HFFc6 (cell line): ENCODE measurements around the gene NEGR1. TPM values are rescaled to one million over a fixed set of nuclear protein-coding genes. Genes with fewer than 3 reads are reported as not detected.

ENCODE experiments used
- DNase-seq: peaks from one replicate; pipeline ENCODE4 v3.0.0-alpha.2; 2018
- H3K27ac Mint-ChIP-seq: 2 replicates; pipeline ENCODE4 v1.8.0; 2020; ENCODE audit warnings: mild to moderate bottlenecking, mixed read lengths
- H3K27me3 Mint-ChIP-seq: 2 replicates; pipeline ENCODE4 v1.8.0; 2021; ENCODE audit warnings: mild to moderate bottlenecking, moderate library complexity, mixed read lengths; ENCODE audit not compliant: insufficient read depth
- H3K36me3 Mint-ChIP-seq: 2 replicates; pipeline ENCODE4 v1.8.0; 2021; ENCODE audit warnings: low read depth, mixed read lengths
- H3K4me1 Mint-ChIP-seq: 2 replicates; pipeline ENCODE4 v1.8.0; 2020; ENCODE audit warnings: low read depth, mixed read lengths
- H3K4me3 Mint-ChIP-seq: 2 replicates; pipeline ENCODE4 v1.8.0; 2020; ENCODE audit warnings: mild to moderate bottlenecking, moderate library complexity, mixed read lengths
- H3K9me3 Mint-ChIP-seq: 2 replicates; pipeline ENCODE4 v1.8.0; 2020; ENCODE audit warnings: mild to moderate bottlenecking, mixed read lengths
- total RNA-seq, 6 experiments: library from RNA; stranded (reverse); fragmentation: NEBNext Ultra II Directional; extraction: Animal tissue kit (Norgen Biotek cat#: 25700); gene quantifications; 2 replicates in 1 of 6; 3 replicates in 5 of 6; pipeline ENCODE4 v1.2.3, GENCODE V29; 2021
- TF ChIP-seq, protein P1 (sequence below): fragments of 200-600 bp; sonication (generic); IDR thresholded peaks from 2 replicates; pipeline ENCODE4 v1.5.0; 2021; ENCODE audit warnings: antibody characterized with exemption, mild to moderate bottlenecking

The NEGR1 gene
- total RNA-seq, 6 experiments from 2014 or later, result 52.8 to 67.6 (median 64.6) TPM

DNA sequence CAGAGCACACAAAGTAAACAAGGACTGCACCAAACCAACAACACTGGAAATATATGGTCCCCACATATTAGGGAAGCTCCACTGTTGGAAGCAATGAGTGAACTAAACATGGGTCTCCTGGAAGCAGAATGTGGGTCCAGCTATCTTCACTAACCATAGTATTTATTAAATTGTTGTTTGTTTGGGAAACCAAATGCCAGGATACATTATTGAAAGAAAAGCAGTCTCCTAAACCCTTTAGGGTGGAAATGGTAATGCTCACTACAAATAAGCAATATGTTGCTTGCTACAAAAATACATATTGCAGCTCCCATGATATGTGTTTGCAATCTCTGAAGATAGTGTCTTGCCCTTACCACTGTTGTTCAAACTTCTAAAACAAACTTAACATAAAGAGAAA is 2.2 kb downstream of the NEGR1 start:
- TF ChIP-seq, protein P1, sequence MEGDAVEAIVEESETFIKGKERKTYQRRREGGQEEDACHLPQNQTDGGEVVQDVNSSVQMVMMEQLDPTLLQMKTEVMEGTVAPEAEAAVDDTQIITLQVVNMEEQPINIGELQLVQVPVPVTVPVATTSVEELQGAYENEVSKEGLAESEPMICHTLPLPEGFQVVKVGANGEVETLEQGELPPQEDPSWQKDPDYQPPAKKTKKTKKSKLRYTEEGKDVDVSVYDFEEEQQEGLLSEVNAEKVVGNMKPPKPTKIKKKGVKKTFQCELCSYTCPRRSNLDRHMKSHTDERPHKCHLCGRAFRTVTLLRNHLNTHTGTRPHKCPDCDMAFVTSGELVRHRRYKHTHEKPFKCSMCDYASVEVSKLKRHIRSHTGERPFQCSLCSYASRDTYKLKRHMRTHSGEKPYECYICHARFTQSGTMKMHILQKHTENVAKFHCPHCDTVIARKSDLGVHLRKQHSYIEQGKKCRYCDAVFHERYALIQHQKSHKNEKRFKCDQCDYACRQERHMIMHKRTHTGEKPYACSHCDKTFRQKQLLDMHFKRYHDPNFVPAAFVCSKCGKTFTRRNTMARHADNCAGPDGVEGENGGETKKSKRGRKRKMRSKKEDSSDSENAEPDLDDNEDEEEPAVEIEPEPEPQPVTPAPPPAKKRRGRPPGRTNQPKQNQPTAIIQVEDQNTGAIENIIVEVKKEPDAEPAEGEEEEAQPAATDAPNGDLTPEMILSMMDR, result no peak
- Mint-ChIP-seq H3K4me3 (no peak overlapping the region), H3K27me3 (peaks cover 2% of the 10 kb centered on the region; the same call in 1 of the 2 replicates), H3K36me3 (no peaks in the 10 kb centered on the region), H3K9me3 (no peaks in the 10 kb centered on the region), H3K4me1 (peaks cover 35% of the 10 kb centered on the region), H3K27ac (no peak overlapping the region)
- no peak for DNase-seq

DNA sequence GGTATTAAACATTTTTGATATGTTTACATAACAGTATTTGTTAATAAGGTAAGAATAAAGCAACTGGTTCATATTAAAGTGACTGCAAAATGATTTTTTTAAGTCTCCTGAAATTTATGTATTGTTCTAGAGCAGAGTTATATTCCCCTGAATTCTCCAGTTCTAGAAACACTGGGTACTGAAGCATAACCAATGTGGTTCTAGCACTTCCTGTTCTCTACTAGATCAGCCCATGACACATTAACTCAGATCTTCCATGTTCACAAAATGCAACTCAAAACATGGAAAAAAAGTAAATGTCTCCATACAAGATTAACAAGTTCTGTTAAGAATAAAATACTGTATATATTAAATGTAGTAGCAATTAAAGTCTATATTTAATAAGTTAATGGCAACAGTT is 3.9 kb downstream of the NEGR1 start:
- DNase-seq, result no peak
- H3K27me3 Mint-ChIP-seq, result peaks cover 2% of the 10 kb centered on the region; the same call in 1 of the 2 replicates
- no peaks in the 10 kb centered on the region for H3K9me3 Mint-ChIP-seq
- no peak overlapping the region for H3K27ac Mint-ChIP-seq
- H3K4me3 Mint-ChIP-seq, result no peak overlapping the region; the same call in 1 of the 2 replicates
- TF ChIP-seq, protein P1, result no peak
- peaks cover 35% of the 10 kb centered on the region for H3K4me1 Mint-ChIP-seq
- peaks cover 10% of the 10 kb centered on the region; the same call in 1 of the 2 replicates for H3K36me3 Mint-ChIP-seq

DNA sequence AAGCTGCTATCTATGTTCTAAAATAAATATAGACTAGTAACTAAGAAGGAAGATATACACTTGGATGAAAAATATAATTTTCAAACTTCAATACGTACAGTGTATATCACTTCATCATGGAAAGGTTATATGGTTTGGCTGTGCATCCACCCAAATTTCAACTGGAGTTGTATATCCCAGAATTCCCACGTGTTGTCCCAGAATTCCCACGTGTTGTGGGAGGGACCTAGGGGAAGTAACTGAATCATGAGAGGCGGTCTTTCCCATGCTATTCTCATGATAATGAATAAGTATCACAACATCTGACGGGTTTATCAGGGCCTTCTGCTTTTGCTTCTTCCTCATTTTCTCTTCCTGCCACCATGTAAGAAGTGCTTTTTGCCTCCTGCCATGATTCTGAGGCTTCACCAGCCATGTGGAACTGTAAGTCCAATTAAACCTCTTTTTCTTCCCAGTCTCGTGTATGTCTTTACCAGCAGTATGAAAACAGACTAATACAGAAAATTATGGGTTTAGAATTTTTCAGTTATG is 10.7 kb downstream of the NEGR1 start:
- H3K4me3 Mint-ChIP-seq, result no peak overlapping the region
- TF ChIP-seq, protein P1, result no peak
- no peak for DNase-seq
- no peaks in the 10 kb centered on the region for H3K4me1 Mint-ChIP-seq
- no peaks in the 10 kb centered on the region for H3K27me3 Mint-ChIP-seq
- peaks cover 17% of the 10 kb centered on the region; the same call in 1 of the 2 replicates for H3K36me3 Mint-ChIP-seq
- H3K9me3 Mint-ChIP-seq, result no peaks in the 10 kb centered on the region
- H3K27ac Mint-ChIP-seq, result no peak overlapping the region

DNA sequence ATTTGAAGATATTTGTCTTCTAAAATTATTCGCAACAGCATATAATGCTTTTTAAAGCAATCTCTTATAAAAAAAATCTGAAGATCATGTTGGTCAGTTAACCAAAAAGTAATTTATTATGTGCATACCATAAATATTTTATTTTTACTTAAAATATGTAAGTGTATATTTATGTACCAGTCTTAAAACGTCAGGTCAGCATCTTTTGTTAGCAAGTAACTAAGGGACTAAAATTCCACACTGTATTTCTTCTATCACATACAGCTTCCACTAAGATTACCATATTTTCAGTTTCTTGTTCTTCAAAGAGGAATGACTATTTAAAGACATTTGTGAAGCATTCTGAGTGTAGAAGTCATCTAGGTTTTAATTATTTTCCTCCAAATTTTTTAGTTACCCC is 19.6 kb downstream of the NEGR1 start:
- DNase-seq, result no peak
- no peak overlapping the region for H3K27ac Mint-ChIP-seq
- no peaks in the 10 kb centered on the region for H3K4me1 Mint-ChIP-seq
- no peak overlapping the region for H3K4me3 Mint-ChIP-seq
- TF ChIP-seq, protein P1, result no peak
- H3K27me3 Mint-ChIP-seq, result no peaks in the 10 kb centered on the region
- no peaks in the 10 kb centered on the region for H3K9me3 Mint-ChIP-seq
- H3K36me3 Mint-ChIP-seq, result 0 out of 2 replicates have a peak, but pooled peaks cover 3% of the 10 kb centered on the region

DNA sequence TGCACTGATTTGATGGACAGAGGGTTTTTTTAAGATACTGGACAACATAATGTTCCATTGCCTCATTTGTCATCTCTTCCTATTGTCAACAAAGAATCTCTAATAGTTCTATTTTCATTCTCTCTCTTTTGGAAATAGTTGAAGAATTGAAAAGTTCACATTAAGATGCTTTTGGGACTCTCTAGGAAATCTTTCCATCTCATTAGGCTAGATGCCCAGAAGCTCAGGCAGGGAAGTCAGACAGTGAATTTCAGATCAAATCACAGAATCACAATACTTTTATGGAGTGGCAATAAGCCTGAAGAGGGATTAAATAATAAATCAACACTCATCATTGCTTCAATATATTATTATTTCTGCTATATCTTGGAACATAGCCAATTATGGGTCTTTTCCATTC is 29.2 kb downstream of the NEGR1 start:
- Mint-ChIP-seq H3K27ac (no peak overlapping the region), H3K4me3 (no peak overlapping the region), H3K4me1 (peaks cover 12% of the 10 kb centered on the region), H3K9me3 (no peaks in the 10 kb centered on the region), H3K36me3 (peaks cover 8% of the 10 kb centered on the region; the same call in 1 of the 2 replicates), H3K27me3 (no peaks in the 10 kb centered on the region)
- no peak for DNase-seq
- TF ChIP-seq, protein P1, result no peak
